ENCODE measurements around the gene EPHB2.

GRCh38 chr1:22892789-22893188 lies 182.2 kb downstream of the EPHB2 start:
- no peak for TF ChIP-seq CTCF (IDR thresholded peaks at IDR 0.05)
- no peak for TF ChIP-seq POLR2A (IDR thresholded peaks at IDR 0.05)
- no peak for TF ChIP-seq POLR2AphosphoS5 (IDR thresholded peaks at IDR 0.05)
- no peak for TF ChIP-seq EP300 (IDR thresholded peaks at IDR 0.05)

All from suprapubic skin (tissue), 4 donors.